ENCODE measurements around the gene CTNND2. TPM values are rescaled to one million over a fixed set of nuclear protein-coding genes. Genes with fewer than 3 reads are reported as not detected.

The CTNND2 gene
- polyA plus RNA-seq, 3 donors, result 1.9 to 2.9 (median 2.9) TPM

DNA sequence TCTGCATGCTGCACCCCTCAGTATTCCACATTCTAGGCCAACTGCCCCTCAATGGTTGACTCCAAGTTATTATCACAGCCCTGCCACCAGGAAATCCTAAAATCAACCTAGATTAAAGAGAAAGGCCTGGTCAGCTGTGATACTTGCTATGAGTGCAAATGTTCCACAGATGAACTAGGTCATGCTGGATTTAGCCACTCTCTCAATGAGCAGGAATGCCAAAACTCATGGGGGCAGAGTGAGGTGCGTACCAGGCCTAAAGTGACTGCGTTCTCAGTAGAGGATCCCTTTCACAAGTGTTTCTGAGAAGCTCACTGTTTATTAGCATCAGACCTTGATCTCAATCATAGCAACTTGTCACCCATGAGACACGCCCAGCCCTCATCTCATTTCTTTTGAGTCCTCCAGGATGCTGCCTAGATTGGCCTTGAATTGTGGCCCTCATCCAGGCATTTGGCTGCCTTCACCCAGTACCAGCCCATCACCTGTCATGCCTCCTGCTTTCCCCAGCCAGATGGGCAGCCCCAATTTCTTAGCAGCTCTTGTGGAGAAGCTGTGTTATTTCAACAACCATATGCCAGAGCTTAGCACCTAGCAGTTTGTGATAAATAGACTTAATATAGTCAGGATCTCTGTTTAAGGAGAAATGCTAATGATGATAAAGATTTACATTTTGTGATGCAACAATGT lies 383.9 kb downstream of the CTNND2 start:
- DNase-seq, result no peak

DNA sequence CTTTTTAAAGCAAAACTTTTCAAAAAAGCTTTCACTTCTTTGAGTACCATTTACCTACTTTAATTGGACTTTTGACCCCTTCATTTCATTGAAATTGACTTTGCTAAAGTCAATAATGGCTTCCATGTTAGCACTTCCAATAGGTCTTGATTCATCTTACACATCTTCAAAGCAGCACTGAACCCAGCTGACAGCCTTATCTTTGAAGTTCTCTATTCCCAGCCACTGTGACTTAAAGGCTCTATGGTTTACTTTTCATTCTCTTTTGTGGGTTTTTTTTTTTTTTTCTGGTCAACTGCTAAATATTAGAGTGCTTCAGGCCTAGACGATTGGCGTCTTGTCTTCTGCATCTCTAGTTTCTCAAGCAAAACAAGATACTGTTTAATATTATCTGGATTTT lies 385.0 kb downstream of the CTNND2 start:
- no peak for DNase-seq

DNA sequence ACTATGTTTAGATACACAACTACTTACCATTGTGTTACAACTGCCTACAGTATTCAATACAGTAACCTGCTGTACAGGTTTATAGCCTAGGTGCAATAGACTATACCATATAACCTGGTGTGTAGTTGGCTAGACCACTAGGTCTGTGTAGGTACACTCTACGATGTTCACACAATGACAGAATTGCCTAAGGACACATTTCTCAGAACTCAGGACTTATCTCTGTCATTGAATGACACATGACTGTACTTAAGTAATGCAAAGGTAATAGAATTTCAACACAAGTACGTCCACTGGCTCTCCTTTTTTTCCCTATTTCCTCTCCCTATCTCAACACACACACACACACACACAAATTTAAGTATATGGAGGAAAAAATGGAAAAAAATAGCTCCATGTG lies 385.6 kb downstream of the CTNND2 start:
- DNase-seq, result no peak

DNA sequence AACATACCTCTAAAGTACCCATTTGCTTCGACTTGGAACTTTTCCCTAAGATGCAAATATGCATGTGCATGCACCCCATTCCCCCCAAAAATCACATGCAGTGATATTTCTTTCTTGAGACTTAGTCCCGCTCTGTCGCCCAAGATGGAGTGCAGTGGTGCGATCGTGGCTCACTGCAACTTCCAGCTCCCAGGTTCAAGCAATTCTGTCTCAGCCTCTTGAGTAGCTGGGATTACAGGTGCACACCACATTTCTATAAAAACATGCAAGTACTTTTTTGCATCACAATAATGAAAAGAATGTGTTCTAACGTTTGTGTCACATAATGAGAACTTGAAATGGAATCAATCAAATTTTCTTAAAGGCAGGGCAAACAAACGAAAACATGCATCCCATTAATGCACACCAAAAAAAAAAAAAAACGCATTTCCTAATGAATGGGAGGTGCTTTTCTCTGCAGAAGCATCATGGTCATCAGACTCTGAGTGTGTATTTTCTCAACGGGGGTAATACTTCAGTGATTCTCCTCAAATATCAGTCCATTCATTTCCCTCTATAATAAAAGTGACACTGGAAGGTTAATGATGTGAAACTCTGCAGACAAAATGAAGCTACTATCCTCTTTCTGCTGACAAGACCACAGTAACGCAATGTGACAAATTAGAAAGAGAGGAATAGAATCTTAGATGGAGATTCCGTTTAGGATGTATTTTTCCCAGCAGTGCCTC lies 389.4 kb downstream of the CTNND2 start:
- peak; percentile 64 for DNase-seq

DNA sequence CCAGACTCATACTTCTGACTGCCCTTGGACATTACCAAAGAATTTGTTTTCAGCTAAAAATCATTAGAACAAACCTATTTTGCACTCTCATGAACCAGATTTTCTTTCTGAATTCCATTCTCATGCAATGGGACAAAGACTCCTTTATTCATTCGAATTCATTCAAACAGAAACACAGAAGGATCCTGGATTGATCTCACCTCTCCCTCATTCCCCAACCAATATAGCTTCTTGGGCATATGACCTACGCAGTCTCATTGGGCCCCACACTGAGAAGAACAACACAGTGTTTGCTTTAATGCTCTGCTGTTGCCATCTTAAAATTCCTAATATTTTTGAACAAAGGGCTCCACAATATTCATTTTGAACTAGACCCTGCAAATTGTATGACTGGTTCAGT lies 392.4 kb downstream of the CTNND2 start:
- DNase-seq, result no peak

DNA sequence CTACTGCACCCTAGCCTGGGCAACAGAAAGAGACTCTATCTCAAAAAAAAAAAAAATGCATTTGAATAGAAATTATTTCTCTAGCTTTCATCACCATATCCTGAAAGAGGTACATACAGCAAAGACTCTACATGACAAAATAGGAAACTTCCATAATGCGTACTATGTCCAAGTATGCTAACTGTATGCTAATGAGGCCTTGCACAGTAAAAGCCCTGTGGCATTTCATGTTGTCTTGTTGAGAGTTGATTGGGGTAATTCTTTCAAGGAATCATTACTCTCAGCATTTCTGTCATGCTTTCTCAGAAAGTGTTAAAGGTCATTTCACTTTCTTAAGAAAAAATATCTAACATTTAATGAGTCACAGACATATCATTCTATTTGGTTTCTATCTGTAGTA lies 393.4 kb downstream of the CTNND2 start:
- no peak for DNase-seq

DNA sequence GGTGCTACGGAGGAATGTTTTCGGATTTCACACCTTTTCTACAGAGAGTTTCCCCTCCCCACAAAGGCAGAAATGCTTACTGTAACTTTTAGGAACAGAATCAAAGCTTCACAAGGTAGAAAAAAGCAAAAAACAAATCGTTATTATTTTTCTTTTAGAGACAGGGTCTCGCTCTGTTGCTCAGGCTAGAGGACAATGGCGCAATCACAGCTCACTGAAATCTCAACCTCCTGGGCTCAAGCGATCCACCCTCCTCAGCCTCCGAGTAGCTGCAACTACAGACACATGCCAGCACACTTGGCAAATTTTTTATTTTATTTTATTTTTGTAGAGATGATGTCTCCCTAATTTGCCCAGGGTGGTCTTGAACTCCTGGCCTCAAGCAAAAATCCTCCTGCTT lies 394.5 kb downstream of the CTNND2 start:
- no peak for DNase-seq

DNA sequence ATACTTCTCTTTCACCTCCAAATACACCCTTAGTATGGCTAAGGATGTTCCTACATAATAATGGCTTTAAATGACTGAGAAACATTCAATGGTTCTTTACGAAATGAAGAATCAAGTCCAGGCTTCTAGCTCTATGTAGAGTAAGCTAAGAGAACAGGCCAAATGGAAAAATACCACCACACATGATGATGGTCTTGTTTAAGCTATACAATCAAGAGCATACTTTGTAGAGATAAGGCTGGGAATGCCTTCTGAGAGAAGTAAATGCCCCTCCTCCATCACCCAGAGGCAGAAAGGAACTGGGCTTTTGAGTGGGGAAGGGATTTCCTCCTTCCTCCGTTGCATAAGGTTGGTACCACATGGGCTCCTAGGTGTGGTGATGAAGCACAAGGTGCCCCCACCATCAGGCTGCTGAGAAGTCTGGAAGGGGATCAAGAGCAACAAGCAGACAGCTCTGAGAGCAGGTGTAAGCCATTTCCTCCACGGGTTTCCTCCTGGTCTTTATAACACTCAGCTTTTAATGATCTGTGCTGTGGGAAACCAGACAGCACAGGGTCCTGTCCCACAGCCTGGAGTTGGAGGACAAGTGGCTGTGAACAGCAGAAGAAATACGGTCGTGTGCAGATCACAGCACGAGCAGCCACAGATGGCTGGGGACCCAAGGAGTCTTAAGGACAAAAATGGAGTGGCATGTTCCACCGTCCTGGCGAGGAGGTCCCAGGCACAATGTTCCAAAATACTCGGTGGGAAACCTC lies 396.9 kb downstream of the CTNND2 start:
- no peak for DNase-seq

DNA sequence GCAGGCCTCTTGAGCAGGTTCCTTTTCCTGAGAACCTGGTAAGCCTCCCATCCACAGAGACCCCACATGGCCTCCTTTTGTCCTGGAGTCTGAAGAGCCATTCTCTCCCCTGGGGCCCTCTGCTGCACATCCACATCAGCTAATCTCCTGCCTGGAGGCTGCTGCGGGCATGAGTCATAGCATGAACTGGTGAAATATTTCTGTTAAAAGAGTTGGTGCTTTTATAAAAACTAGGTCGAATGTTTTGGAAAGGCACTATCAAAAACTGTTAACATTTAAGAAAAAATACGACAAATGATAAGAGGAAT lies 399.4 kb downstream of the CTNND2 start:
- DNase-seq, result no peak

DNA sequence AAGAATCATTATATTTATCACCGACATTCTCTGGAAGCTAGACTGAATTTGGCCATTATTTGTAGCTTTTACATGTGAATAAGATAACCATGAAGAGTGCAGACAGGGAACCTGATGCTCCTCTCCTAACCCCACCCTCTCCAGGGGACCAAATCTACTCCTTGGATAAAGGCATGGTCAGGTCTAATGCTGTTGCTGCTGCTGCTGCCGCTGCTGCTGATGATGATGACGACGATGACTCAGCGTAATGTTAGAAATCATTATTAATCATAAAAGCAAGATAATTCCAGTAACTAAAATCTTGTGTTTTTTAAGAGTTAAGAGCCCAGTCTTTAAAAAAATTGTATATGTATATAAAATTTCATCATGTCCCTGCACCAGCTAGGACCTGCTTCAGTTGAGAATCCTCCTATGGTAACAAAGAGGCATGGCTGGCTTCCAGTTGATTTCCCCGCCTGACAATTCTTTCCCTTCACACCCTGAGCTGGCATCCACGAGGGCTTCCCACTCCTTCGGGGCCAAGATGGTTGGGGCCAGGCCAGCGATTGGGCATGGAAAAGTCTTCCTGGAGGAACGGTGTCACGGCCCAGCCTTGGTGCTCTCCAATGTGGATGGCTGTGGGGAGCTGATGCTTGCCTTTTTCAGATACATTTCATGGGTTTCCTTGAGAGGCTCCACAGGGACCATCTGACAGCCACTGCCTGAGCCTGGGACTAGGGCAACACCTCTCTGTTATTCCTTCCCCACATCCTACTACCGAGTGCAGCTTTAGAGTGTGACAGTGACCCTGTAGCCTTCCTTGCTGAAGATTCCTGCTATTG lies 400.0 kb downstream of the CTNND2 start:
- DNase-seq, result no peak

DNA sequence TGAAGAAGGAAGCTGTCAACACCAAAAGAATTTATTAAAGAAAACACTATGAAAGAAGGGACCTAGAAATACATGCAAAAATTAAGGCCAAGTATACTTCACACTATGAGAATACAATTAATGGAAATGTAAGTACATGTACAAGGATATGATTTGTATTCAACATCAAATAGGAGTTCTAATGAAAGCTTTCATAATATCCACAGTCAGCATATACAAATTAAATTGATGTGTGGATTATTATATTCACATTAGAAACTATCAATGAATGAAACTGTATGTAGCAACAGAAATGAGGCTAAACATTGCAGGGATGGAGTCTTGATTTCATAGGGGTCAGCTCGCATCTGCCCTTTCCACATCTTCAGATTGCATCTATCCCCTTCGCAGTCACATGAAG lies 401.5 kb downstream of the CTNND2 start:
- DNase-seq, result no peak

DNA sequence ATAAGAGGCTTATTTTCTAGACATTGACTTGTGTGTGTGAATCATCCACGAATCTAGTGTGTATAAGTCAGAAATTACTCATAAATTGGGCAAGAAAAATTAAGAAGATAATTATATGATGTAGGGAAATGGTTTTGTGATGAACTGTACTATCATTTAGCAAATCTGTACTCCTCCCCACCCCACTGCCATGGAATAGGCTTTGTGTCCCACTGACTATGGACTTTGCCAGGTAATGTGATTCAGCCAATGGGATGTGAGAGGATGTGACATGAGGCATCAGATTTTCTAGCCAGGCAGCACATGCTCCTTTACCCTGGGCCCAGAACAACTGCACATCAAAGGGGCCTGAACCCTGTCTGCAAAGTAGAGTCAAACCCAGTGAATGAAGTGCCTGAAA lies 406.6 kb downstream of the CTNND2 start:
- DNase-seq, result no peak

DNA sequence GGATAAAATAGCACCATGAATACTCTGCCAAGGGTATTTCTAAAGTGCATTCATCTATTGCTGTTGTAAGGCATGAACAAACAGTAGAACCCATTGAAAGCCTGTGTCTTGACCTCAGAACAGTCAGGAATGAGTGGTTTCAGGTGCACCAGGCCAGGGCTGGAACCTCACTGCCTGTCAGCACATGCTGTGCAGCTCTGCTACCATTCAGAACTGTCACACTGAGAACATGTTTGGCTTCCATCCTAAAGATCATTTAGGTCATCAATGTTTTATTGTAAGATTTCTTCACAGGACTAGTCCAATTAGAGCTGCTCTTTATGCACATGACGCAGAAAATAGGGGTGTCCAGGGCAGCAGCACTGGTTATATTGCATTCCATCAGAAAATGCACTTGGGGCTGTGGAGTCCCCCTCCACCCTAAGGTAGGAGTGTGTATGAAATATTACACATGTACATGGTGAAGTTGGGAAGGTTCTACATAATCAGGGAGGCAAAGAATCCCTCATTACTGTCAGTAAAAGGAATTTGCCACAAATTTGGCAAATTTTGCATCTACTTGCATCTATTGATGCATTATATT lies 408.0 kb downstream of the CTNND2 start:
- DNase-seq, result no peak

DNA sequence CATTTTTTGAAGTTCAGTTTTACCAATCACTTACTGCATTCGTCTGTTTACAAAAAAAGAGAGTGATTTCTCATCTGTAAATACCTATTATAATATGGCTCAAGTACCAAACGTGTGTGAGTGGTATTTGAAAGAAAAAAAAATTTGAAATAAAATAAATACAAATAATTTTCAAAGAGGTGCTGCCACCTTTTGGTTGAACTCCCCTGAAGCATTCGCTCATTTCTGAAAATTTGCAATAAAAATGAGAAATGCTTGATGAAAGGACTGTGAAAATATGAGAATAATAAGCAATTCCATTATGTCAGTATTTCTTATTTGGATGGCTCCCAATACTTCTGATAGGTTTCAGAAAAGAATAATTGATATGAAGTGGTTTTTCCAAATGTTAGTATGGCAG lies 409.9 kb downstream of the CTNND2 start:
- DNase-seq, result no peak

DNA sequence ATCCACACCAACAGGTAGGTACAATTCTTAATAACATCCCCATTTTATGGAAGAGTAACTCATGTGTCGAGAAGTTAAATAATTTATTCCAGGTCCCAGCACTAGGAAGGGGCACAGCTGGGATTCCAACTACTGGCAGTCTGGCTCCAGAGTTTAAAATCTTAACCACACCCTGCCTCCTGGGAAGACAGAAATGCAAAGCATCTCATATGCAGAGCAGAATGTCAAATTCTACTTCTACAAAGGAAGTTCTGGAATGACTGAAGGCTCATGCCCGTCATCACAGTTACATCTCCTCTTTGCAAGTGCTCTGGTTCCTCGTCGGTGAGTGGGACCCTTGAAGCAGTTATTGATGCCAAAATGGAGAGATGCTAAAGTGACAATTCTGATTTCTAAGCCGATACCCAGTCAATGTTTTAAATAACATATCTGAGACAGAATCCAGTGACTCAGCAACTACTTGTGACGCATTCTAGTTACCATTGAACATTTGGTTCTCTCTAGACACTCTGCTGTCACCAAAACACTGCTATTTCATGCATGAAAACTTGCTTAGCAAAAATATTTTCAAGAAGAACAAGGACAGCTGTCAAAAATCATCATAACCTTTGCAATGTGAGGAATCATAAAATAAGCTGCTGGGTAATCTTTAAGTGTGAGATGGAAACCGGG lies 412.7 kb downstream of the CTNND2 start:
- no peak for DNase-seq

DNA sequence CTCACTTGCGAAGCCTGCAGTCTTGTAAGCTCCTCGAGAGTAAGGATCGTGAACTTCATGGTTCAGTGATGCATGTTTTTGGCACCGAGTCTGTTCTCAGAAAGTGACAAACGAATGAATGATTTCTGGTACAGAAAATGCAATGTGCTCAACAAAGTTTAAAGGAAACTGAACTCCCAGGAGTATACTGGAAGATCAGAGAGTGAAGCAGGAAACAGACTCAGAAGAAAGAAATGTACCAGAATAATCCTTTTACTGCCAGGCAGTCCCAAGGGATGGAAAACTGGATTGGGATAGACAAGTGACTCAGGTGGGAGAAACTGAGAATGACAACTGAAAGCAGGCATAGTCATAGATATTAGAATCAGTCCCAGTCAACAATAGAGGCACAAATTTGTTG lies 420.6 kb downstream of the CTNND2 start:
- no peak for DNase-seq

DNA sequence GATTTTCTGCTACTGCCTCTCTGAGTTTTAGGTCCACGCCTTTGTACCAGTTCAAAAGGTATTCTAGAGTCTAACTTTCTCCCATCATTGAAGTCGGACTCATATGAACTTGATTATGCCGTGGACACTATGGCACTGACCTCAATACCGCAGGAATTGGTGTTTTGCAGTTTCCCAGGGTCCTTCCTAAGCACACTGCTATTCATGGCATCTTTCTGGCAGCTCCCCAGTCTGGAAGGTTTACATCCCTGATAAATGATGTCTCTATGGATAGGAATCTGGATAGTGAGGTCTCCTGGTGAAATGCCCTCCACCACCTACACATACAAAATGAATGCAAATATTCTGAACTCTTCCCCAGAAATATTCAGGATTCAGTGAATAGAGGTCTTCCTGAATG lies 422.2 kb downstream of the CTNND2 start:
- DNase-seq, result no peak

DNA sequence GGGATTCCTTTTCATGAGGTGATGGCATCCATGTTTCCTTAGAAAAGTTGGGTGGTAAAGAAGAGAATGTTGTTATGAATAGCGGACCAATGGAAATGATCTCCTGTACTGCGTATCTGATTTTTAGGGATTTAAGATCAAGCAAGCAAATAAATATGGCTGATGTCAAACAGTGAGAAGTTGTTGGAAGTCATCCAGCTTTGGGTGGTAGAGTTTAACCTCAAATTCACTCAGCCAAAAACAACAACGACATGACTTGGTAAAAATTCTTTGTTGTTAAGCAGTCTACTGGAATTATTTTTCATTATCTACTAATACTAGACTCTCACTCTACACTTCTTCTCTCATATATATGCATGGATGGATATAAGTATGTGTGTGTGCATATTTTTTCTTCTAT lies 426.5 kb downstream of the CTNND2 start:
- no peak for DNase-seq

DNA sequence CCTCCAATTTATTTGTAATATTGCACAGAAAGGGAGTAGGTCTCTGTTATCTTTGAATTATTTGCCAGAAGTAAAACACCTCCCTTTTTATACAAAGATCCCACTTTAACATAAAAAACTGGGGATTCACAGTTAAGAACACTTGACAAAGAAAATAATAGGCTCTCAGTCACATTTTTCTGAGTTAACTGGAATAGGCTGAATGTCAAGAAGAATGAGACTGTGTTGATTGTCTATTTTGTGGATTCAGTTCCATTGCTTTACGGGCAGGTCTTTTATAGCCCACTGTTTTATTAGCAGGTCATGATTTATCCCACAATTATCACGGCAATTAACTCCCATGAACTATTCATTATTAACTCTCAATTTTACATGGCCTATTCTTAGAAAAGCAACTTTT lies 427.4 kb downstream of the CTNND2 start:
- no peak for DNase-seq

DNA sequence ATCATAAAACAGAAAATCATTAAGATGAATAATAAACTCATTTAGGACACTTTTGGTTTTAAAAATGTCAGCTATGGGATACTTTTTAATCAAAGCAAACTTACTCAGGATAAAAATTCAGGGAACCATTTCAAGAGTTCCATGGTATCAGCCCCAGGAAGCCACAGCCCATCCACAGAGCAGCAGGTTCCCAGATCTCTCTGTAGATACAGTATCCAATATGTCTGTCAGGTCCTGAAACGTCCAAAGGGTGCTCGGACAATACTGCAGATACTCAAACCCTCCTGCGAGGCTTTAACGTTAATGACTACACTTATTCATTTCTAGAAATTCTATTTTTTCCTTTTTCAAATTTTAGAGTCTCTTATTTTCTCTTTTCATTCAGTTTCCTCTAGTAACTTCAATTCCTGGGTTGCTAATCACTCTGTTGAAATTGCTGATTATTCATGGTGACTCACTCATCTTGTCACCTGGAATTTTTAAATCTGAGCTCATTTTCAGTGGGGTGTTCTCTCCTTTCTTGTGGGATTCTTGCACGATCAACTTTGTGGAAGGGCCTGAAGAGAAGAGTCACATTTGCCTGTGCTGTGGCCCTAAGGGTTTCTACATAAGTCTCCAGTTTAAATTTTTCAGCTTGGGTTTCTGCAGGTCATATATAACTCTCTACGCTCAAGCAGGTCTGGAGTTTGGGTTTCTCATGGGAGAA lies 435.8 kb downstream of the CTNND2 start:
- no peak for DNase-seq

DNA sequence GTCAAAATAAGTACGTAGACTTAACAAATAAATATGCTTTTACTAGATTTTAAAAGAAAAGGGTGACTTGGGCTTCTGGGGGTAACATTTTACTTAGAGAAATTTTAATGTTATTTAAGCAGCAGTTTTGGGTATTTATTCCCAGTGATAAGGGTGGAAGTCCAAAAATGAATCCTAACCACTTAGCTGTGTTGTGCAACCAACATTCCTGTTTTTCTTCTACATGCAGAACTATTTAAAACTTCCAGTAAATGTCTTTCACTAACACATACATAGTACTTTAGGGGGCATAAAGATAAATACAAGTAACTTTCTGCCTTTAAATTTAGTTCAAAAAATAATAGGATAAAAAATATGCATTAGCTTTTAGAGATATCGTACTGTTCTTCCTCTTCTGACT lies 436.7 kb downstream of the CTNND2 start:
- no peak for DNase-seq

Measured in renal pelvis (tissue), 4 donors.